Activated T-helper 17 cell treated with anti-CD3 and anti-CD28 coated beads, Interleukin-2, amount 50 U/mL, for 72 hours (primary cell): ENCODE data around the gene RASEF. TPM values are rescaled to one million over a fixed set of nuclear protein-coding genes. Genes with fewer than 3 reads are reported as not detected.

ENCODE experiments used
- ATAC-seq: fragments of 150-1000 bp; cut with Tn5 transposase; replicated peaks from 2 replicates; pipeline ENCODE4 v1.10.0; 2021; ENCODE audit warnings: mild to moderate bottlenecking, moderate library complexity
- H3K27ac Mint-ChIP-seq: one replicate; pipeline ENCODE4 v1.8.0; 2022; ENCODE audit warnings: mixed read lengths
- H3K27me3 Mint-ChIP-seq: one replicate; pipeline ENCODE4 v1.8.0; 2022; ENCODE audit warnings: mixed read lengths
- H3K36me3 Mint-ChIP-seq: one replicate; pipeline ENCODE4 v1.8.0; 2022; ENCODE audit warnings: low read depth, mild to moderate bottlenecking, mixed read lengths
- H3K4me1 Mint-ChIP-seq: one replicate; pipeline ENCODE4 v1.8.0; 2022; ENCODE audit warnings: mixed read lengths
- H3K4me3 Mint-ChIP-seq: one replicate; pipeline ENCODE4 v1.8.0; 2022; ENCODE audit warnings: mild to moderate bottlenecking, mixed read lengths
- H3K9me3 Mint-ChIP-seq: one replicate; pipeline ENCODE4 v1.8.0; 2022; ENCODE audit warnings: mixed read lengths
- total RNA-seq, 2 donors: library from RNA; stranded (reverse); gene quantifications; one replicate each; pipeline ENCODE4 v1.2.3, GENCODE V29; 2022

RASEF gene
- total RNA-seq, 2 donors from 2014 or later = not detected

GRCh38 chr9:83012922-83013838, 49.8 kb downstream of the RASEF start:
- no peak overlapping the region for H3K27ac Mint-ChIP-seq
- H3K36me3 Mint-ChIP-seq = no peaks in the 10 kb centered on the region
- no peaks in the 10 kb centered on the region for H3K9me3 Mint-ChIP-seq
- H3K4me3 Mint-ChIP-seq = no peak overlapping the region
- no peak for ATAC-seq
- peaks cover 4% of the 10 kb centered on the region for H3K27me3 Mint-ChIP-seq
- no peaks in the 10 kb centered on the region for H3K4me1 Mint-ChIP-seq

GRCh38 chr9:83012168-83012921, 50.6 kb downstream of the RASEF start:
- ATAC-seq = no peak
- peaks cover 6% of the 10 kb centered on the region for H3K9me3 Mint-ChIP-seq
- H3K27ac Mint-ChIP-seq = no peak overlapping the region
- H3K4me3 Mint-ChIP-seq = no peak overlapping the region
- H3K36me3 Mint-ChIP-seq = no peaks in the 10 kb centered on the region
- H3K27me3 Mint-ChIP-seq = peaks cover 11% of the 10 kb centered on the region
- H3K4me1 Mint-ChIP-seq = no peaks in the 10 kb centered on the region

GRCh38 chr9:83011611-83012010, 51.3 kb downstream of the RASEF start:
- Mint-ChIP-seq H3K9me3 (peaks cover 6% of the 10 kb centered on the region), H3K36me3 (no peaks in the 10 kb centered on the region), H3K27ac (no peak overlapping the region), H3K27me3 (peaks cover 13% of the 10 kb centered on the region), H3K4me1 (no peaks in the 10 kb centered on the region), H3K4me3 (no peak overlapping the region)
- no peak for ATAC-seq

GRCh38 chr9:83007521-83008300, 55.2 kb downstream of the RASEF start:
- ATAC-seq = no peak
- H3K9me3 Mint-ChIP-seq = peaks cover 6% of the 10 kb centered on the region
- peaks cover 13% of the 10 kb centered on the region for H3K27me3 Mint-ChIP-seq
- H3K4me1 Mint-ChIP-seq = no peaks in the 10 kb centered on the region
- no peaks in the 10 kb centered on the region for H3K36me3 Mint-ChIP-seq
- H3K27ac Mint-ChIP-seq = no peak overlapping the region
- no peak overlapping the region for H3K4me3 Mint-ChIP-seq

GRCh38 chr9:83006378-83006777, 56.6 kb downstream of the RASEF start:
- H3K27ac Mint-ChIP-seq = no peak overlapping the region
- H3K36me3 Mint-ChIP-seq = no peaks in the 10 kb centered on the region
- H3K9me3 Mint-ChIP-seq = peaks cover 6% of the 10 kb centered on the region
- no peaks in the 10 kb centered on the region for H3K4me1 Mint-ChIP-seq
- ATAC-seq = no peak
- H3K4me3 Mint-ChIP-seq = no peak overlapping the region
- peaks cover 13% of the 10 kb centered on the region for H3K27me3 Mint-ChIP-seq

GRCh38 chr9:83005963-83006362, 57.0 kb downstream of the RASEF start:
- no peaks in the 10 kb centered on the region for H3K36me3 Mint-ChIP-seq
- H3K4me3 Mint-ChIP-seq = no peak overlapping the region
- H3K27ac Mint-ChIP-seq = no peak overlapping the region
- no peaks in the 10 kb centered on the region for H3K4me1 Mint-ChIP-seq
- peaks cover 6% of the 10 kb centered on the region for H3K9me3 Mint-ChIP-seq
- ATAC-seq = no peak
- H3K27me3 Mint-ChIP-seq = peaks cover 13% of the 10 kb centered on the region

- no peak overlapping the region for H3K4me3 Mint-ChIP-seq
- ATAC-seq = no peak
- H3K27ac Mint-ChIP-seq = no peak overlapping the region
- peaks cover 13% of the 10 kb centered on the region for H3K27me3 Mint-ChIP-seq
- H3K36me3 Mint-ChIP-seq = no peaks in the 10 kb centered on the region
- peaks cover 6% of the 10 kb centered on the region for H3K9me3 Mint-ChIP-seq
- no peaks in the 10 kb centered on the region for H3K4me1 Mint-ChIP-seq
These were observed 57.6 kb downstream of the RASEF start for GRCh38 chr9:83005361-83005760.

GRCh38 chr9:83002329-83002728, 60.6 kb downstream of the RASEF start:
- H3K4me1 Mint-ChIP-seq = no peaks in the 10 kb centered on the region
- H3K27me3 Mint-ChIP-seq = peaks cover 2% of the 10 kb centered on the region
- no peaks in the 10 kb centered on the region for H3K9me3 Mint-ChIP-seq
- ATAC-seq = no peak
- H3K27ac Mint-ChIP-seq = no peak overlapping the region
- no peaks in the 10 kb centered on the region for H3K36me3 Mint-ChIP-seq
- no peak overlapping the region for H3K4me3 Mint-ChIP-seq

- Mint-ChIP-seq H3K36me3 (no peaks in the 10 kb centered on the region), H3K4me3 (no peak overlapping the region), H3K27me3 (no peaks in the 10 kb centered on the region), H3K27ac (no peak overlapping the region), H3K4me1 (no peaks in the 10 kb centered on the region), H3K9me3 (no peaks in the 10 kb centered on the region)
- no peak for ATAC-seq
These were observed 62.2 kb downstream of the RASEF start for GRCh38 chr9:83000765-83001164.

GRCh38 chr9:82998409-82998808, 64.5 kb downstream of the RASEF start:
- H3K4me1 Mint-ChIP-seq = no peaks in the 10 kb centered on the region
- no peaks in the 10 kb centered on the region for H3K9me3 Mint-ChIP-seq
- ATAC-seq = no peak
- H3K27me3 Mint-ChIP-seq = no peaks in the 10 kb centered on the region
- no peak overlapping the region for H3K4me3 Mint-ChIP-seq
- no peaks in the 10 kb centered on the region for H3K36me3 Mint-ChIP-seq
- H3K27ac Mint-ChIP-seq = no peak overlapping the region

- H3K36me3 Mint-ChIP-seq = no peaks in the 10 kb centered on the region
- H3K4me3 Mint-ChIP-seq = no peak overlapping the region
- no peak for ATAC-seq
- H3K4me1 Mint-ChIP-seq = no peaks in the 10 kb centered on the region
- H3K27ac Mint-ChIP-seq = no peak overlapping the region
- H3K9me3 Mint-ChIP-seq = no peaks in the 10 kb centered on the region
- H3K27me3 Mint-ChIP-seq = no peaks in the 10 kb centered on the region
These were observed 65.3 kb downstream of the RASEF start for GRCh38 chr9:82997476-82998140.

GRCh38 chr9:82996941-82997340, 66.0 kb downstream of the RASEF start:
- H3K9me3 Mint-ChIP-seq = no peaks in the 10 kb centered on the region
- ATAC-seq = no peak
- no peaks in the 10 kb centered on the region for H3K27me3 Mint-ChIP-seq

GRCh38 chr9:82993856-82994605, 68.9 kb downstream of the RASEF start:
- Mint-ChIP-seq H3K9me3 (no peaks in the 10 kb centered on the region), H3K27me3 (no peaks in the 10 kb centered on the region), H3K4me3 (no peak overlapping the region), H3K36me3 (no peaks in the 10 kb centered on the region), H3K4me1 (no peaks in the 10 kb centered on the region), H3K27ac (no peak overlapping the region)
- ATAC-seq = no peak

More at GRCh38 chr9:82996941-82997340, 66.0 kb downstream of the RASEF start:
- no peak overlapping the region for H3K4me3 Mint-ChIP-seq
- no peak overlapping the region for H3K27ac Mint-ChIP-seq
- H3K36me3 Mint-ChIP-seq = no peaks in the 10 kb centered on the region
- H3K4me1 Mint-ChIP-seq = no peaks in the 10 kb centered on the region
